ENCODE measurements around the gene SHC2.
"Not testable (repeated sequence)": the region's sequence is repeated elsewhere in the genome, so short reads cannot be mapped to it uniquely, and the experiment has no call there.

The SHC2 gene

GRCh38 chr19:437041-437440, 23.8 kb downstream of the SHC2 start:
- TF ChIP-seq POLR2AphosphoS5 (IDR thresholded peaks at IDR 0.05; ENCODE audit: low read depth, low read length), result no peak
- TF ChIP-seq POLR2A (IDR thresholded peaks at IDR 0.05; ENCODE audit: low read depth, low read length), result no peak
- TF ChIP-seq TAF1 (IDR thresholded peaks at IDR 0.05; ENCODE audit: borderline replicate concordance, low read depth, low read length), result no peak
- no peak for DNase-seq (ENCODE audit: insufficient read length)

GRCh38 chr19:436413-436950, 24.4 kb downstream of the SHC2 start:
- FAIRE-seq, result no peak
- no peak for DNase-seq (ENCODE audit: insufficient read length)
- TF ChIP-seq TAF1 (IDR thresholded peaks at IDR 0.05; ENCODE audit: borderline replicate concordance, low read depth, low read length), result no peak
- TF ChIP-seq POLR2AphosphoS5 (IDR thresholded peaks at IDR 0.05; ENCODE audit: low read depth, low read length), result no peak
- no peak for TF ChIP-seq POLR2A (IDR thresholded peaks at IDR 0.05; ENCODE audit: low read depth, low read length)

More at GRCh38 chr19:437041-437440, 23.8 kb downstream of the SHC2 start:
- no peak for FAIRE-seq

GRCh38 chr19:435707-436412, 25.0 kb downstream of the SHC2 start:
- TF ChIP-seq TAF1 (IDR thresholded peaks at IDR 0.05; ENCODE audit: borderline replicate concordance, low read depth, low read length) (no peak), POLR2A (IDR thresholded peaks at IDR 0.05; ENCODE audit: low read depth, low read length) (no peak), POLR2AphosphoS5 (IDR thresholded peaks at IDR 0.05; ENCODE audit: low read depth, low read length) (no peak)
- DNase-seq (ENCODE audit: insufficient read length) (no peak), FAIRE-seq (no peak)

GRCh38 chr19:435056-435706, 25.7 kb downstream of the SHC2 start:
- no peak for TF ChIP-seq POLR2A (IDR thresholded peaks at IDR 0.05; ENCODE audit: low read depth, low read length)
- no peak for TF ChIP-seq TAF1 (IDR thresholded peaks at IDR 0.05; ENCODE audit: borderline replicate concordance, low read depth, low read length)
- no peak for TF ChIP-seq POLR2AphosphoS5 (IDR thresholded peaks at IDR 0.05; ENCODE audit: low read depth, low read length)
- no peak for DNase-seq (ENCODE audit: insufficient read length)

GRCh38 chr19:434152-434960, 26.5 kb downstream of the SHC2 start:
- DNase-seq (ENCODE audit: insufficient read length), result no peak
- no peak for FAIRE-seq
- TF ChIP-seq POLR2AphosphoS5 (IDR thresholded peaks at IDR 0.05; ENCODE audit: low read depth, low read length) (no peak), TAF1 (IDR thresholded peaks at IDR 0.05; ENCODE audit: borderline replicate concordance, low read depth, low read length) (no peak), POLR2A (IDR thresholded peaks at IDR 0.05; ENCODE audit: low read depth, low read length) (no peak)

More at GRCh38 chr19:435056-435706, 25.7 kb downstream of the SHC2 start:
- FAIRE-seq, result no peak

DNA sequence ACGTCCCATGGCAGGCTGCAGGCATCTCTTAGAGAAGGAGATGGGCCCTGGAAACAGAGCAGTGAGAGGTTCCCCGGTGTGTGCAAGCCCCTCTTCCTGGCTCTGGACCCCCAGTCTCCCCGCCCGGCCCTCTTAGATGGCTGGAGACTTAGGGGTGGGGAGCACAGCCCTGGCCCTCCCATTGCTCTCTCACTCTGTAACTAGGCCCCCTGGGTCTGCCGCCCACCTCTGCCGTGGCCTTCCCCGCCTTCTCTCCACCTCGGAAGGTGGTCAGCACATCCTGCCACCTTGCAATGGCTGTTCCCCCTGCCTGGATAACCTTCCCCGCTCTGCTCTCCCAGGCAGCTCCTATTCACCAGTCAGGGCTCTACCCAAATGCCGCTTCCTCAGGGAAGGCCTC, 30.1 kb downstream of the SHC2 start:
- no peak for TF ChIP-seq POLR2A (IDR thresholded peaks at IDR 0.05; ENCODE audit: low read depth, low read length)
- no peak for TF ChIP-seq POLR2AphosphoS5 (IDR thresholded peaks at IDR 0.05; ENCODE audit: low read depth, low read length)
- TF ChIP-seq TAF1 (IDR thresholded peaks at IDR 0.05; ENCODE audit: borderline replicate concordance, low read depth, low read length), result no peak
- FAIRE-seq, result no peak
- no peak for DNase-seq (ENCODE audit: insufficient read length)

DNA sequence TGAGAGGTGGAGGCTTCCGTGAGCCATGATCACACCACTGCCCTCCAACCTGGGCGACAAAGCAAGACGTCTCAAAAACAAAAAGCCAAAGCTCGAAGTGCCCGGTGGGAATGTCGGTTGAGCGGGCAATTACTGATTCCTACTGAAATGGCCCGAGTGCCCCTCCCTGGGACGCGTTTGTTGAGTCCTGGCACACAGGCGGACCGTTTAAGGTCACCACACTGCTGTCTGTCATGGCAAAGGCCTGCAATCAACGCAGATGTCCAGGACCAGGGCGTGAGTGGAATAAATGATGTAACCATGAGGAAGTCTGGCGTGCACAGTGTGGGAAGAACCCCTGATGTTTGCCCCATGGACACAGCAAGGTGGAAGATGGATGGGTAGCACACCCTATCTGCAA, 32.7 kb downstream of the SHC2 start:
- FAIRE-seq (no peak), DNase-seq (ENCODE audit: insufficient read length) (no peak)
- TF ChIP-seq POLR2AphosphoS5 (IDR thresholded peaks at IDR 0.05; ENCODE audit: low read depth, low read length) (no peak), TAF1 (IDR thresholded peaks at IDR 0.05; ENCODE audit: borderline replicate concordance, low read depth, low read length) (no peak), POLR2A (IDR thresholded peaks at IDR 0.05; ENCODE audit: low read depth, low read length) (no peak)

DNA sequence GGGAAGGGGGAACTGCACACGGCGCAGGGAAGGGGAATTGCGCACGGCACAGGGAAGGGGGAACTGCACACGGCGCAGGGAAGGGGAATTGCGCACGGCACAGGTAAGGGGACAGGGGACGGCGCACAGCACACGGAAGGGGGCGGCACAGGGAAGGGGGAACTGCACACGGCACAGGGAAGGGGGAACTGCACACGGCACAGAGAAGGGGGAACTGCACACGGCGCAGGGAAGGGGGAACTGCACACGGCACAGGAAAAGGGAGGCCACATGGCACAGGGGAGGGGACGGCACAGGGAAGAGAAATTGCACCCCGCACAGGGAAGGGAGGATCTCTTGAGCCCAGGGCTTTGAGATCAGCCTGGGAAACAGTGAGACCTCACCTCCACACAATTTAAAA, 33.2 kb downstream of the SHC2 start:
- not testable (repeated sequence) for DNase-seq (ENCODE audit: insufficient read length); FAIRE-seq

DNA sequence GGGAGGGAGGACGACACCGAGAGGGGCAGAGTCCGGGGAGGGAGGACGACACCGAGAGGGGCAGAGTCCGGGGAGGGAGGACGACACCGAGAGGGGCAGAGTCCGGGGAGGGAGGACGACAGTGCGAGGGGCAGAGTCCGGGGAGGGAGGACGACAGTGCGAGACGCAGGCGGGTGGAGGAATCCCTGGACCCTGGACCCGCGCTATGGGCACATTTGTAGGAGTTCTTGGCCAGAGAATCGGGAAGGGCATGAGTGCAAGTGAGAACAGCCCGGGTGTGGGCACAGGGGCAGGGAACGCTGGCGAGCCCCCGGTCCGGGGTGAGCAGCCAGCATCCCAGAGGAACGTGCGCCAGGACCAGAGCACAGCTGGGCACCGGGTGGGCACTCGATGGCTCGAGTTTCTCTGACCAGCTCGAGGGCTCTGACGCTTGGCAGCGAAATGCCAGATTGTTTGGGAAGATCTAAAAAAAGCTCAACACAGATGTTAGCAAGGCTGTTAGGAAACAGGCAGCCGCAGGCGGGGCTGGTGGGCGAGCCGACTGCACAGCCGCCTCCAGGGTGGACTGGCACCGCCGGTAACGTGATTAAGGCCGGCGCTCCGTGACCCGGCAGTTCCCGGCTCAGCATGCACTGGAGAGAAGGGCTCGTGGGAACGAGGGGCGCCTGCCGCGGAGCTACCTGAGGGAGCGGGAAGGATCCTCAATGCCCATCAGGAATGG, 33.9 kb downstream of the SHC2 start:
- no peak for FAIRE-seq
- no peak for DNase-seq (ENCODE audit: insufficient read length)
- TF ChIP-seq TAF1 (IDR thresholded peaks at IDR 0.05; ENCODE audit: borderline replicate concordance, low read depth, low read length) (no peak), POLR2A (IDR thresholded peaks at IDR 0.05; ENCODE audit: low read depth, low read length) (no peak), POLR2AphosphoS5 (IDR thresholded peaks at IDR 0.05; ENCODE audit: low read depth, low read length) (no peak)

GRCh38 chr19:425056-425455, 35.8 kb downstream of the SHC2 start:
- no peak for TF ChIP-seq TAF1 (IDR thresholded peaks at IDR 0.05; ENCODE audit: borderline replicate concordance, low read depth, low read length)
- TF ChIP-seq POLR2AphosphoS5 (IDR thresholded peaks at IDR 0.05; ENCODE audit: low read depth, low read length), result no peak
- no peak for TF ChIP-seq POLR2A (IDR thresholded peaks at IDR 0.05; ENCODE audit: low read depth, low read length)
- FAIRE-seq, result no peak
- DNase-seq (ENCODE audit: insufficient read length), result no peak

DNA sequence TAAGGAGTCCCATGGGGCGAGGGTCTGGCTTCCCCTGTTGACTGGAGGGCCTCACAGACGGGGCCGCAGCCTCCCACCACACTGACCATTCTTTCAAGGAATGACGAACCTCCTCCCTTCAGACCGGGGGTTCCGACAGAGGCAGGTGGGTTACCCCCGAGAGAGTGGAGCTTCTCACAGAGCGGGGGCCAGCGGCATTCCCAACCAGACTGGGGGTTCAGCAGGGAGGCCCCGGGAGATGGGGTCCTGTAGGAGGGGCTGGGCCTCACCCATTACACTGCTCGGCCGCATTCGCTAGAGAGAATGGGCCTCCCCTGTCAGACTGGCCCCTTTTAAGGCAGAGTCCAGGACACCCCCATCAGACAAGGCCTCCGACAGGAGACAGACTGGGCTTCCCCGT, 36.3 kb downstream of the SHC2 start:
- no peak for FAIRE-seq
- TF ChIP-seq POLR2AphosphoS5 (IDR thresholded peaks at IDR 0.05; ENCODE audit: low read depth, low read length), result no peak
- TF ChIP-seq POLR2A (IDR thresholded peaks at IDR 0.05; ENCODE audit: low read depth, low read length), result no peak
- no peak for TF ChIP-seq TAF1 (IDR thresholded peaks at IDR 0.05; ENCODE audit: borderline replicate concordance, low read depth, low read length)
- no peak for DNase-seq (ENCODE audit: insufficient read length)

All from GM12892 (cell line).